CD14-positive monocyte (primary cell): Measurements from ENCODE around the gene VAV2. TPM values are rescaled to one million over a fixed set of nuclear protein-coding genes. Genes with fewer than 3 reads are reported as not detected.
A peak's percentile ranks its signal among the peaks of the same experiment; 100 is the strongest.

Experiments
- DNase-seq, 3 donors: peaks; one replicate each; pipeline ENCODE4 v3.0.0-alpha.2; 2011 to 2022
- H2AFZ ChIP-seq: 2 replicates; pipeline ENCODE4 v1.6.0; 2012; ENCODE audit warnings: mild to moderate bottlenecking, low read depth, low read length, inconsistent platforms; ENCODE audit not compliant: insufficient read depth, poor library complexity, severe bottlenecking
- H3K27ac ChIP-seq, 2 donors: 1 replicate in 1 of 2; 2 replicates in 1 of 2; pipeline ENCODE4 v1.5.1; 2012 to 2013; ENCODE audit warnings: low read length in 2 of 2, control low read depth in 1 of 2, inconsistent platforms in 1 of 2, low read depth in 1 of 2, mild to moderate bottlenecking in 1 of 2
- H3K27me3 ChIP-seq, 2 donors: one replicate each; pipeline versions ENCODE4 v1.6.0 to v1.6.1; 2011 to 2013; ENCODE audit warnings: low read length in 2 of 2; ENCODE audit not compliant: control insufficient read depth in 2 of 2, insufficient read depth in 2 of 2
- H3K36me3 ChIP-seq, 2 donors: replicated peaks in 1 of 2; 1 replicate in 1 of 2; 2 replicates in 1 of 2; pipeline versions ENCODE4 v1.5.1 to v1.6.1; 2012 to 2013; ENCODE audit warnings: low read length in 2 of 2, control low read depth in 1 of 2, inconsistent platforms in 1 of 2, mild to moderate bottlenecking in 1 of 2; ENCODE audit not compliant: insufficient read depth in 2 of 2, control insufficient read depth in 1 of 2
- H3K4me1 ChIP-seq, 2 donors: 1 replicate in 1 of 2; 2 replicates in 1 of 2; pipeline versions ENCODE4 v1.5.1 to v1.6.1; 2012 to 2013; ENCODE audit warnings: low read length in 2 of 2, control low read depth in 1 of 2, inconsistent platforms in 1 of 2, mild to moderate bottlenecking in 1 of 2, moderate library complexity in 1 of 2; ENCODE audit not compliant: insufficient read depth in 2 of 2, control insufficient read depth in 1 of 2
- H3K4me2 ChIP-seq: replicated peaks from 2 replicates; pipeline ENCODE3; 2012; ENCODE audit warnings: low read length, moderate library complexity, mild to moderate bottlenecking; ENCODE audit not compliant: poor library complexity, severe bottlenecking; ENCODE audit errors: extremely low read depth
- H3K4me3 ChIP-seq, 3 experiments: fragments of 200-600 bp in 1 of 3; sonication (generic) in 1 of 3; replicated peaks in 1 of 3; 1 replicate in 2 of 3; 2 replicates in 1 of 3; pipeline ENCODE4 v1.5.1; 2011 to 2013; ENCODE audit warnings: low read length in 3 of 3, mild to moderate bottlenecking in 3 of 3, control low read depth in 2 of 3, low read depth in 2 of 3, inconsistent platforms in 1 of 3, moderate library complexity in 1 of 3
- H3K79me2 ChIP-seq: 2 replicates; pipeline ENCODE4 v1.6.0; 2012; ENCODE audit warnings: mild to moderate bottlenecking, control low read depth, inconsistent platforms, low read length, moderate library complexity; ENCODE audit not compliant: insufficient read depth
- H3K9ac ChIP-seq: 2 replicates; pipeline ENCODE4 v1.6.0; 2017; ENCODE audit warnings: low read length, mild to moderate bottlenecking; ENCODE audit not compliant: insufficient read depth, poor library complexity, severe bottlenecking
- H3K9me3 ChIP-seq, 2 donors: replicated peaks in 1 of 2; 1 replicate in 1 of 2; 2 replicates in 1 of 2; pipeline versions ENCODE4 v1.5.1 to v1.6.1; 2012 to 2013; ENCODE audit warnings: low read length in 2 of 2, control low read depth in 1 of 2; ENCODE audit not compliant: control insufficient read depth in 1 of 2, insufficient read depth in 1 of 2
- H4K20me1 ChIP-seq: 2 replicates; pipeline ENCODE4 v1.6.0; 2012; ENCODE audit warnings: mild to moderate bottlenecking, low read length, control low read depth, moderate library complexity; ENCODE audit not compliant: insufficient read depth
- H3K27ac Mint-ChIP-seq, 7 donors: one replicate each; pipeline ENCODE4 v1.8.0; 2020; ENCODE audit warnings: mild to moderate bottlenecking in 7 of 7, mixed read lengths in 7 of 7, moderate library complexity in 6 of 7, inconsistent platforms in 2 of 7
- H3K27me3 Mint-ChIP-seq, 3 donors: one replicate each; pipeline ENCODE4 v1.8.0; 2021 to 2022; ENCODE audit warnings: low read depth in 3 of 3, mild to moderate bottlenecking in 3 of 3, mixed read lengths in 3 of 3, moderate library complexity in 3 of 3, inconsistent platforms in 1 of 3
- H3K36me3 Mint-ChIP-seq, 2 donors: one replicate each; pipeline ENCODE4 v1.8.0; 2020; ENCODE audit warnings: mixed read lengths in 2 of 2, inconsistent platforms in 1 of 2, mild to moderate bottlenecking in 1 of 2
- H3K4me1 Mint-ChIP-seq: one replicate; pipeline ENCODE4 v1.8.0; 2020; ENCODE audit warnings: mild to moderate bottlenecking, mixed read lengths
- H3K4me3 Mint-ChIP-seq, 2 donors: one replicate each; pipeline ENCODE4 v1.8.0; 2020; ENCODE audit warnings: mild to moderate bottlenecking in 2 of 2, mixed read lengths in 2 of 2, moderate library complexity in 1 of 2
- H3K9me3 Mint-ChIP-seq, 7 donors: one replicate each; pipeline ENCODE4 v1.8.0; 2020 to 2022; ENCODE audit warnings: mixed read lengths in 7 of 7, mild to moderate bottlenecking in 6 of 7, moderate library complexity in 6 of 7, inconsistent platforms in 2 of 7
- CTCF ChIP-seq: fragments of 200-600 bp; IDR thresholded peaks from one replicate; pipeline ENCODE4 v1.8.0; 2022; ENCODE audit warnings: antibody characterized with exemption, mild to moderate bottlenecking
- WGBS: methylation state at CpG from one replicate; pipeline ENCODE4 v1.1.5; 2013; ENCODE audit warnings: missing lambda C conversion rate; ENCODE audit not compliant: insufficient coverage; 5-methylcytosine and 5-hydroxymethylcytosine counted together
- intact Hi-C, 2 donors: fragments of 100-400 bp; cut with micrococcal nuclease; formaldehyde crosslinking; loops; one replicate each; pipeline versions ENCODE4 v1.15.0 to v1.15.1; 2023
- polyA plus RNA-seq, 3 donors: library from polyadenylated mRNA; depleted of rRNA in 1 of 3; unstranded in 2 of 3; stranded (reverse) in 1 of 3; fragments of 300-500 nt in 2 of 3; fragments of >200 nt in 1 of 3; fragmentation: Illumina TruSeq in 2 of 3; gene quantifications; 1 replicate in 2 of 3; 2 replicates in 1 of 3; pipeline ENCODE4 v1.2.3, GENCODE V29; 2012 to 2021

Gene VAV2
- polyA plus RNA-seq, 3 donors: 2.3 to 13.6 (median 2.3) TPM

- H3K79me2 ChIP-seq: no peaks in the 10 kb centered on the region
- peaks cover 16 to 51% of the 10 kb centered on the region in 2 donors for H3K36me3 ChIP-seq
- WGBS: 94% methylated on average over 20 of the region's 28 CpGs
- peaks cover 0 to 3% (median 3%) of the 10 kb centered on the region in 3 donors for H3K27me3 Mint-ChIP-seq
- H3K4me2 ChIP-seq: no peak overlapping the region
- H3K9me3 Mint-ChIP-seq: no peaks in the 10 kb centered on the region
- no peak for TF ChIP-seq CTCF
- H2AFZ ChIP-seq: no peak overlapping the region
- H3K27ac ChIP-seq: no peak overlapping the region
- H3K4me1 Mint-ChIP-seq: no peaks in the 10 kb centered on the region
- no peaks in the 10 kb centered on the region for H3K4me1 ChIP-seq
- no peak overlapping the region for H3K4me3 ChIP-seq
- no peak for DNase-seq
- intact Hi-C loops: no loop called here
- no peaks in the 10 kb centered on the region for H4K20me1 ChIP-seq
- no peak overlapping the region for H3K9ac ChIP-seq
- H3K36me3 Mint-ChIP-seq: peaks cover 11 to 49% of the 10 kb centered on the region in 2 donors
- no peaks in the 10 kb centered on the region for H3K9me3 ChIP-seq
- no peak overlapping the region for H3K4me3 Mint-ChIP-seq
- no peaks in the 10 kb centered on the region for H3K27me3 ChIP-seq
- H3K27ac Mint-ChIP-seq: peak overlapping the region in 2 of 7 donors; percentile 82 to 83
These were observed 179.9 kb downstream of the VAV2 start for GRCh38 chr9:133812077-133812868.

- no peaks in the 10 kb centered on the region for H3K4me1 Mint-ChIP-seq
- no peaks in the 10 kb centered on the region for H4K20me1 ChIP-seq
These were observed 180.7 kb downstream of the VAV2 start for GRCh38 chr9:133811471-133811870.

More at GRCh38 chr9:133811471-133811870, 180.7 kb downstream of the VAV2 start:
- Histone ChIP-seq H3K27me3 (no peaks in the 10 kb centered on the region), H3K4me2 (no peak overlapping the region), H3K9me3 (no peaks in the 10 kb centered on the region), H3K4me1 (no peaks in the 10 kb centered on the region), H3K79me2 (no peaks in the 10 kb centered on the region), H3K4me3 (no peak overlapping the region), H3K27ac (no peak overlapping the region), H3K36me3 (peaks cover 24 to 58% of the 10 kb centered on the region in 2 donors), H2AFZ (no peak overlapping the region), H3K9ac (no peak overlapping the region)
- H3K27ac Mint-ChIP-seq: peak overlapping the region in 2 of 7 donors; percentile 13 to 77
- intact Hi-C loops: no loop called here
- H3K4me3 Mint-ChIP-seq: no peak overlapping the region
- peaks cover 16 to 54% of the 10 kb centered on the region in 2 donors for H3K36me3 Mint-ChIP-seq
- 96% methylated on average over 9 of the region's 13 CpGs for WGBS
- H3K9me3 Mint-ChIP-seq: no peaks in the 10 kb centered on the region
- DNase-seq: no peak
- peaks cover 0 to 3% (median 3%) of the 10 kb centered on the region in 3 donors for H3K27me3 Mint-ChIP-seq
- no peak for TF ChIP-seq CTCF
